OCI-LY1 (cell line): Measurements from ENCODE around the gene FLRT1.

Source experiments
- H2AFZ ChIP-seq: fragments of 200-600 bp; sonication (generic), shearing (Covaris generic); 2 replicates; pipeline ENCODE4 v1.6.0; 2014; ENCODE audit warnings: antibody characterized with exemption, mild to moderate bottlenecking, low read length
- H3F3A ChIP-seq: fragments of 200-600 bp; sonication (generic), shearing (Covaris generic); 2 replicates; pipeline ENCODE4 v1.6.0; 2014; ENCODE audit warnings: mild to moderate bottlenecking, antibody characterized with exemption, low read length, moderate library complexity; ENCODE audit not compliant: insufficient read depth
- H3K27ac ChIP-seq: fragments of 200-600 bp; sonication (generic); 2 replicates; pipeline ENCODE4 v1.5.1; 2014; ENCODE audit warnings: low read length, mixed run types, mild to moderate bottlenecking, low read depth; ENCODE audit not compliant: poor library complexity, severe bottlenecking
- H3K27me3 ChIP-seq: fragments of 200-600 bp; sonication (generic); 2 replicates; pipeline ENCODE4 v1.6.0; 2014; ENCODE audit warnings: antibody characterized with exemption, mild to moderate bottlenecking, low read length, moderate library complexity; ENCODE audit not compliant: insufficient read depth
- H3K36me3 ChIP-seq: fragments of 200-600 bp; sonication (generic); 2 replicates; pipeline ENCODE4 v1.6.1; 2014; ENCODE audit warnings: mild to moderate bottlenecking, antibody characterized with exemption, low read length, moderate library complexity, mixed read lengths; ENCODE audit not compliant: insufficient read depth
- H3K4me1 ChIP-seq: fragments of 200-600 bp; sonication (generic); 2 replicates; pipeline ENCODE4 v1.5.1; 2014; ENCODE audit warnings: mild to moderate bottlenecking, low read length, moderate library complexity; ENCODE audit not compliant: insufficient read depth, severe bottlenecking
- H3K4me2 ChIP-seq: fragments of 200-600 bp; sonication (generic), shearing (Covaris generic); 2 replicates; pipeline ENCODE4 v1.6.1; 2014; ENCODE audit warnings: low read length
- H3K4me3 ChIP-seq: fragments of 200-600 bp; sonication (generic); 2 replicates; pipeline ENCODE4 v1.5.1; 2014; ENCODE audit warnings: low read length, low read depth, mild to moderate bottlenecking, mixed read lengths; ENCODE audit not compliant: poor library complexity, severe bottlenecking
- H3K79me2 ChIP-seq: fragments of 200-600 bp; shearing (Covaris generic); 2 replicates; pipeline ENCODE4 v1.6.1; 2016; ENCODE audit warnings: mixed run types, low read length, mixed read lengths; ENCODE audit not compliant: insufficient read depth
- H3K9ac ChIP-seq: fragments of 200-600 bp; sonication (generic), shearing (Covaris generic); 2 replicates; pipeline ENCODE4 v1.6.1; 2014; ENCODE audit warnings: mild to moderate bottlenecking, low read length, mixed read lengths
- H3K9me2 ChIP-seq: fragments of 200-600 bp; sonication (generic), shearing (Covaris generic); 2 replicates; pipeline ENCODE4 v1.6.1; 2014; ENCODE audit warnings: low read depth, mild to moderate bottlenecking, low read length, mixed read lengths
- H3K9me3 ChIP-seq: fragments of 200-600 bp; shearing (Covaris generic); 2 replicates; pipeline ENCODE4 v1.6.1; 2014; ENCODE audit warnings: low read length, mixed read lengths
- H4K20me1 ChIP-seq: fragments of 200-600 bp; sonication (generic), shearing (Covaris generic); 2 replicates; pipeline ENCODE4 v1.6.0; 2016; ENCODE audit warnings: mild to moderate bottlenecking, low read length; ENCODE audit not compliant: insufficient read depth
- CTCF ChIP-seq: fragments of 200-600 bp; sonication (generic), shearing (Covaris generic); IDR thresholded peaks from 2 replicates; pipeline ENCODE4 v1.5.1; 2017; ENCODE audit warnings: mild to moderate bottlenecking, antibody characterized with exemption, low read length, moderate library complexity, mixed read lengths
- EZH2 ChIP-seq: fragments of 200-600 bp; sonication (generic), shearing (Covaris generic); IDR thresholded peaks from 2 replicates; pipeline ENCODE4 v1.8.0; 2017; ENCODE audit warnings: borderline replicate concordance, mixed run types, mild to moderate bottlenecking, antibody characterized with exemption, low read length, moderate library complexity, mixed read lengths

FLRT1 gene

DNA sequence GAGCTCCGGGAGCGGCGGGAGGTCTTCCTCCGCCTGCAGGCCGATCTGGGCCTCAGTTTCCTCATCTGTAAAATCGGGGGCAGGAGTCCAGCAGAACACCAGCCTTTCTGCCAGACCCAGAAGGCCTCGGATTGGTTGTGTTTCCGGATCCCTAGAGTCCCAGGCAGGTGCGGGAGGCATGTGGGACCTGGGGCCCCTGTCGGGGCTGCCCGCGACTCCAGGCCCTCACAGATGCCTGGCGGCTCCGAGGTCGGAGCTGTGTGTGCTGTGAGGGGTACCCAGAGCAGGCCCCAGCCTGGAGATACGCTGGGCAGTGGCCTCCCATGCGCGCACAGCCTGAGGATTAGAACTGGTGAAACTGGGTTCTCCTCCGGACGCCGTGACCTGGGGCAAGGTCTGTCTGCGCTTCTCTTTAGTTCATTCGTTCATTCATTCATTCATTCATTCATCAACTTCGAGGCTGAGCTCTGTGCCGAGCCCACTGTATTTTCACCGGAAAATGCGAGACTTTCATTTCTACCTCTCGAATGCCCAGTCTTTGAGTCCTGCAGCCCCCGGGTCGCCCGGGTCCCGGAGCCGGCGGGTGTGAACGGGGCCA lies 24.6 kb downstream of the FLRT1 start:
- H3K27ac ChIP-seq: no peak overlapping the region

DNA sequence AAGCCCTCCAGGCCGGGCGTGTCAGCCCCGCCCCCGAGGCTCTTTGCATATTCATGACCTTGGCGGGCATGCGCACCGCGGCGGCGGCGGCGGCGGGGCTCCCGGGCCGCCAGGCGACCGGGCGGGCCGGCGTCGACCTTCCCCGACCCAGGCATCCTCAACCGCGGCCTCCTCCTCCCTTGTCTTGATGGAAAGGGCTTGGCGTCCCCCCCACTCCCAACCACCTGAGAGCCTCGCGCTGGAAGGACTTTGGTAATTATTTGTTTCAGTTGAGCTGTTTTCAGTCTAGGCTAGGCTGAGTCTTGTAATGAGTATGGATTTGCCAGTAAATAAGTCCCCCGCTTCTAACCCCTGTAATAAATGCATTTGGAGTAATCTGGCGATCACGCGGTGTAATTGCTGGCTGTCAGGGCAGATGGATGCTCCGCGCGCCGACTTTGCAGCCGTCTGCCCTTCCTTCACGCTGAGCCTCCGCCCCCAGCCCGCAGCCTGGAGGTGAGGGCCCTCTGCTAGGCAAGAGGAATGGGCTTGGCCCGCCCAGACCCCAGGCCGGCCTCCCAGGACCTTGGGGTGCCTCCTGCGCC lies 25.2 kb downstream of the FLRT1 start:
- no peaks in the 10 kb centered on the region for H3K79me2 ChIP-seq
- H3K9ac ChIP-seq: peak overlapping the region; percentile 57; the same call in 1 of the 2 replicates
- H3F3A ChIP-seq: no peaks in the 10 kb centered on the region
- H4K20me1 ChIP-seq: no peaks in the 10 kb centered on the region
- no peak overlapping the region for H2AFZ ChIP-seq
- no peak overlapping the region for H3K27ac ChIP-seq
- H3K4me3 ChIP-seq: peak overlapping the region; percentile 60
- H3K9me3 ChIP-seq: no peaks in the 10 kb centered on the region
- H3K4me1 ChIP-seq: peaks cover 14% of the 10 kb centered on the region
- TF ChIP-seq CTCF (no peak), EZH2 (no peak)
- H3K27me3 ChIP-seq: 0 out of 2 replicates have a peak, but pooled peaks cover 10% of the 10 kb centered on the region
- H3K36me3 ChIP-seq: no peaks in the 10 kb centered on the region
- H3K9me2 ChIP-seq: no peaks in the 10 kb centered on the region
- H3K4me2 ChIP-seq: peak overlapping the region; percentile 97

More for the DNA sequence above, 24.6 kb downstream of the FLRT1 start:
- H4K20me1 ChIP-seq: no peaks in the 10 kb centered on the region
- H3K36me3 ChIP-seq: no peaks in the 10 kb centered on the region
- H3K9me3 ChIP-seq: no peaks in the 10 kb centered on the region
- peak overlapping the region; percentile 57; the same call in 1 of the 2 replicates for H3K9ac ChIP-seq
- no peak overlapping the region for H2AFZ ChIP-seq
- TF ChIP-seq CTCF (no peak), EZH2 (no peak)
- H3K4me1 ChIP-seq: peaks cover 14% of the 10 kb centered on the region
- H3F3A ChIP-seq: no peaks in the 10 kb centered on the region
- peak overlapping the region; percentile 97 for H3K4me2 ChIP-seq
- H3K27me3 ChIP-seq: 0 out of 2 replicates have a peak, but pooled peaks cover 10% of the 10 kb centered on the region
- H3K4me3 ChIP-seq: peak overlapping the region; percentile 60
- H3K9me2 ChIP-seq: no peaks in the 10 kb centered on the region
- no peaks in the 10 kb centered on the region for H3K79me2 ChIP-seq

GRCh38 chr11:64062185-64063039 lies 26.7 kb downstream of the FLRT1 start:
- Histone ChIP-seq H3F3A (no peaks in the 10 kb centered on the region), H3K4me1 (peaks cover 14% of the 10 kb centered on the region), H3K9ac (no peak overlapping the region), H3K27ac (no peak overlapping the region), H3K79me2 (no peaks in the 10 kb centered on the region), H4K20me1 (no peaks in the 10 kb centered on the region), H3K4me3 (no peak overlapping the region), H2AFZ (no peak overlapping the region), H3K9me2 (no peaks in the 10 kb centered on the region), H3K27me3 (0 out of 2 replicates have a peak, but pooled peaks cover 10% of the 10 kb centered on the region), H3K4me2 (no peak overlapping the region), H3K36me3 (no peaks in the 10 kb centered on the region), H3K9me3 (no peaks in the 10 kb centered on the region)
- no peak for TF ChIP-seq EZH2
- no peak for TF ChIP-seq CTCF
